ENCODE data around the gene LFNG. TPM values are rescaled to one million over a fixed set of nuclear protein-coding genes. Genes with fewer than 3 reads are reported as not detected.

LFNG gene
- total and polyA plus RNA-seq, 2 donors (not counting 1 experiment from before 2014, with no cell fraction given): 73.3 to 208 TPM

DNA sequence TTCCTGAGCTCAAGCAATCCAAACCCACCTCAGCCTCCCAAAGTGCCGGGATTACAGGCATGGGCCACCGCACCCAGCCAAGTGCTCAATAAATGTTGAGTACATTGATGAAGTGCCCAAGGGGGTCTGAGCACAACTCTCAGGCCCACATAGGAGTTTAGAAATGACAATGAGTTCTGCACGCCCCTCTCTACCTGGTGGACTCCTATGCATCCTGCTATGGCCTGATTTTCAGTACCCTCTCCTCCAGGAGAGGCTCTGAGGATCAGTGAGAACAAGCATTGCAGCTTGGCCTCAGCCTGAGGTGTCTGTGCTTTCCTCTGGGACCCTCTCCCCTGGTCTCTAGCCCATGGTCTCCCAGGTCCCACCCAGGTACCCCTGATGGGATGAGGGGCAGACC lies 22.5 kb upstream of the LFNG start:
- DNase-seq (no peak), ATAC-seq (ENCODE audit: low read depth) (no peak)
- intact Hi-C loops (cut with micrococcal nuclease): no loop called here
- Histone ChIP-seq H2AFZ (ENCODE audit: insufficient read depth, low read depth, low read length, poor library complexity, severe bottlenecking) (no peak overlapping the region), H4K20me1 (ENCODE audit: control insufficient read depth, insufficient read depth, low read length, poor library complexity, severe bottlenecking) (no peaks in the 10 kb centered on the region), H3K4me1 (ENCODE audit: control insufficient read depth in 2 of 2, insufficient read depth in 2 of 2, low read length in 2 of 2) (peaks cover 9 to 18% of the 10 kb centered on the region in 2 donors), H3K9ac (ENCODE audit: low read length) (no peak overlapping the region), H3K36me3 (replicated peaks in 1 of 2; ENCODE audit: control extremely low read depth in 1 of 2, control insufficient read depth in 1 of 2, extremely low read depth in 1 of 2, insufficient read depth in 2 of 2, low read length in 1 of 2) (no peaks in the 10 kb centered on the region), H3K9me3 (ENCODE audit: control extremely low read depth in 1 of 3, control insufficient read depth in 2 of 3, insufficient read depth in 1 of 3, low read length in 2 of 3) (peaks cover 0 to 12% (median 0%) of the 10 kb centered on the region in 3 donors), H3K4me3 (ENCODE audit: control extremely low read depth in 1 of 5, extremely low read depth in 1 of 5, insufficient read depth in 1 of 5, low read depth in 2 of 5, low read length in 4 of 5) (no peak overlapping the region), H3K27ac (ENCODE audit: low read length in 2 of 2) (no peak overlapping the region), H3K4me2 (replicated peaks; ENCODE audit: low read depth, low read length, poor library complexity, severe bottlenecking) (no peak overlapping the region), H3K79me2 (ENCODE audit: control insufficient read depth, insufficient read depth, low read length) (no peaks in the 10 kb centered on the region), H3K27me3 (replicated peaks in 1 of 4; ENCODE audit: control extremely low read depth in 1 of 4, control insufficient read depth in 3 of 4, insufficient read depth in 4 of 4, low read length in 3 of 4) (peaks cover 0 to 36% (median 10%) of the 10 kb centered on the region in 4 experiments)
- WGBS (ENCODE audit: insufficient coverage): 87% methylated on average over 3 of the region's 3 CpGs
- TF ChIP-seq CTCF (IDR thresholded peaks at IDR 0.05) (no peak), EZH2 (IDR thresholded peaks at IDR 0.05; ENCODE audit: borderline replicate concordance, insufficient read depth, low read depth, low read length, poor library complexity, severe bottlenecking) (no peak)
- H3K4me3 Mint-ChIP-seq: no peak overlapping the region
- ChIA-PET POLR2A (no interaction called here), CTCF (interaction anchor here (1.6 kb wide), 1 partner anchor 213 kb away, joined by 3 read pairs; no protein-coding TSS in a partner anchor)
- peaks cover 15% of the 10 kb centered on the region for H3K27me3 Mint-ChIP-seq
- peak overlapping the region; percentile 37 for H3K27ac Mint-ChIP-seq
- H3K4me1 Mint-ChIP-seq: peaks cover 9% of the 10 kb centered on the region
- H3K9me3 Mint-ChIP-seq (ENCODE audit: insufficient read depth): no peaks in the 10 kb centered on the region

- 25% methylated on average over 21 of the region's 25 CpGs for WGBS (ENCODE audit: insufficient coverage)
- H4K20me1 ChIP-seq (ENCODE audit: control insufficient read depth, insufficient read depth, low read length, poor library complexity, severe bottlenecking): no peaks in the 10 kb centered on the region
- no peak overlapping the region for H3K27ac ChIP-seq (ENCODE audit: low read length in 2 of 2)
- no peak for DNase-seq
- no peak overlapping the region for H3K9ac ChIP-seq (ENCODE audit: low read length)
- peaks cover 15% of the 10 kb centered on the region for H3K27me3 Mint-ChIP-seq
- intact Hi-C loops (cut with micrococcal nuclease): no loop called here
- H2AFZ ChIP-seq (ENCODE audit: insufficient read depth, low read depth, low read length, poor library complexity, severe bottlenecking): no peak overlapping the region
- H3K4me2 ChIP-seq (replicated peaks; ENCODE audit: low read depth, low read length, poor library complexity, severe bottlenecking): peak overlapping the region; percentile 40
- H3K27me3 ChIP-seq (replicated peaks in 1 of 4; ENCODE audit: control extremely low read depth in 1 of 4, control insufficient read depth in 3 of 4, insufficient read depth in 4 of 4, low read length in 3 of 4): peaks cover 0 to 36% (median 10%) of the 10 kb centered on the region in 4 experiments
- ChIA-PET CTCF (interaction anchor here (0.7 to 1.9 kb wide), 3 partner anchors 11 to 48 kb away, joined by 3 to 8 read pairs (median 3); no protein-coding TSS in a partner anchor), POLR2A (interaction anchor here (0.9 kb wide), 1 partner anchor 11 kb away, joined by 3 read pairs; no protein-coding TSS in a partner anchor)
- H3K9me3 ChIP-seq (ENCODE audit: control extremely low read depth in 1 of 3, control insufficient read depth in 2 of 3, insufficient read depth in 1 of 3, low read length in 2 of 3): peaks cover 0 to 10% (median 0%) of the 10 kb centered on the region in 3 donors
- peaks cover 9 to 18% of the 10 kb centered on the region in 2 donors for H3K4me1 ChIP-seq (ENCODE audit: control insufficient read depth in 2 of 2, insufficient read depth in 2 of 2, low read length in 2 of 2)
- no peak for ATAC-seq (ENCODE audit: low read depth)
- no peak overlapping the region for H3K4me3 Mint-ChIP-seq
- no peak overlapping the region for H3K27ac Mint-ChIP-seq
- TF ChIP-seq EZH2 (IDR thresholded peaks at IDR 0.05; ENCODE audit: borderline replicate concordance, insufficient read depth, low read depth, low read length, poor library complexity, severe bottlenecking) (no peak), CTCF (IDR thresholded peaks at IDR 0.05) (no peak)
- H3K4me1 Mint-ChIP-seq: peaks cover 9% of the 10 kb centered on the region
- no peaks in the 10 kb centered on the region for H3K9me3 Mint-ChIP-seq (ENCODE audit: insufficient read depth)
- no peaks in the 10 kb centered on the region for H3K79me2 ChIP-seq (ENCODE audit: control insufficient read depth, insufficient read depth, low read length)
- no peaks in the 10 kb centered on the region for H3K36me3 ChIP-seq (replicated peaks in 1 of 2; ENCODE audit: control extremely low read depth in 1 of 2, control insufficient read depth in 1 of 2, extremely low read depth in 1 of 2, insufficient read depth in 2 of 2, low read length in 1 of 2)
- no peak overlapping the region for H3K4me3 ChIP-seq (ENCODE audit: control extremely low read depth in 1 of 5, extremely low read depth in 1 of 5, insufficient read depth in 1 of 5, low read depth in 2 of 5, low read length in 4 of 5)
These were observed 21.9 kb upstream of the LFNG start for GRCh38 chr7:2497500-2498336.

Data from B cell (primary cell).